ENCODE measurements around the gene TMEM272. TPM values are rescaled to one million over a fixed set of nuclear protein-coding genes. Genes with fewer than 3 reads are reported as not detected.

Gene TMEM272
- total and polyA plus RNA-seq, 8 donors: 0.13 to 0.42 (median 0.25) TPM; not detected in 1

- Histone ChIP-seq H3K4me3 (no peak overlapping the region), H3K36me3 (no peaks in the 10 kb centered on the region), H3K4me1 (peaks cover 6 to 17% of the 10 kb centered on the region in 2 donors), H3K9me3 (no peaks in the 10 kb centered on the region), H3K27ac (no peak overlapping the region), H3K27me3 (no peaks in the 10 kb centered on the region)
- intact Hi-C loops (cut with DNase I): no loop called here
- ATAC-seq: no peak
- TF ChIP-seq CTCF (IDR thresholded peaks at IDR 0.05): no peak
- no peak for DNase-seq
Measured at GRCh38 chr13:51783428-51784094, 61.4 kb downstream of the TMEM272 start.

- ATAC-seq (no peak), DNase-seq (no peak)
- intact Hi-C loops (cut with DNase I): no loop called here
- Histone ChIP-seq H3K9me3 (no peaks in the 10 kb centered on the region), H3K27ac (no peak overlapping the region), H3K36me3 (no peaks in the 10 kb centered on the region), H3K4me3 (no peak overlapping the region), H3K27me3 (no peaks in the 10 kb centered on the region), H3K4me1 (peaks cover 6 to 15% of the 10 kb centered on the region in 2 donors)
- no peak for TF ChIP-seq CTCF (IDR thresholded peaks at IDR 0.05)
Measured at GRCh38 chr13:51782026-51782710, 62.8 kb downstream of the TMEM272 start.

GRCh38 chr13:51781246-51782022 is 63.5 kb downstream of the TMEM272 start:
- Histone ChIP-seq H3K27me3 (no peaks in the 10 kb centered on the region), H3K4me1 (peaks cover 2 to 9% of the 10 kb centered on the region in 2 donors), H3K36me3 (no peaks in the 10 kb centered on the region), H3K4me3 (no peak overlapping the region), H3K9me3 (no peaks in the 10 kb centered on the region), H3K27ac (no peak overlapping the region)
- no peak for TF ChIP-seq CTCF (IDR thresholded peaks at IDR 0.05)
- ATAC-seq (peak; percentile 94), DNase-seq (no peak)
- intact Hi-C loops (cut with DNase I): no loop called here

GRCh38 chr13:51780099-51780498 is 64.9 kb downstream of the TMEM272 start:
- DNase-seq: no peak
- no peak for TF ChIP-seq CTCF (IDR thresholded peaks at IDR 0.05)
- Histone ChIP-seq H3K27ac (no peak overlapping the region), H3K4me1 (no peaks in the 10 kb centered on the region), H3K9me3 (no peaks in the 10 kb centered on the region), H3K27me3 (no peaks in the 10 kb centered on the region), H3K4me3 (no peak overlapping the region), H3K36me3 (no peaks in the 10 kb centered on the region)
- intact Hi-C loops (cut with DNase I): no loop called here
- ATAC-seq: no peak

GRCh38 chr13:51778392-51778791 is 66.6 kb downstream of the TMEM272 start:
- DNase-seq: no peak
- intact Hi-C loops (cut with DNase I): no loop called here
- no peak for ATAC-seq
- TF ChIP-seq CTCF (IDR thresholded peaks at IDR 0.05): no peak
- Histone ChIP-seq H3K36me3 (no peaks in the 10 kb centered on the region), H3K9me3 (no peaks in the 10 kb centered on the region), H3K27me3 (no peaks in the 10 kb centered on the region), H3K4me3 (no peak overlapping the region), H3K27ac (no peak overlapping the region), H3K4me1 (no peaks in the 10 kb centered on the region)

Data from left lung (tissue), 10 donors.